IPS-15b (cell line): Measurements from ENCODE around the gene SERPINB6.
A peak's percentile ranks its signal among the peaks of the same experiment; 100 is the strongest.

Experiments used
- H3K27me3 ChIP-seq: one replicate; pipeline ENCODE4 v1.6.1; 2013; ENCODE audit warnings: low read length; ENCODE audit not compliant: control insufficient read depth, insufficient read depth
- H3K36me3 ChIP-seq: one replicate; pipeline ENCODE4 v1.6.1; 2013; ENCODE audit warnings: low read length; ENCODE audit not compliant: control insufficient read depth, insufficient read depth
- H3K4me1 ChIP-seq: one replicate; pipeline ENCODE4 v1.6.1; 2013; ENCODE audit warnings: mild to moderate bottlenecking, low read length; ENCODE audit not compliant: control insufficient read depth, insufficient read depth
- H3K4me3 ChIP-seq: one replicate; pipeline ENCODE4 v1.5.1; 2013; ENCODE audit warnings: low read depth, low read length
- H3K9ac ChIP-seq: one replicate; pipeline ENCODE4 v1.6.1; 2013; ENCODE audit warnings: low read depth, mild to moderate bottlenecking, low read length
- H3K9me3 ChIP-seq: one replicate; pipeline ENCODE4 v1.6.1; 2013; ENCODE audit warnings: mild to moderate bottlenecking, low read length; ENCODE audit not compliant: control insufficient read depth, insufficient read depth

The SERPINB6 gene

DNA sequence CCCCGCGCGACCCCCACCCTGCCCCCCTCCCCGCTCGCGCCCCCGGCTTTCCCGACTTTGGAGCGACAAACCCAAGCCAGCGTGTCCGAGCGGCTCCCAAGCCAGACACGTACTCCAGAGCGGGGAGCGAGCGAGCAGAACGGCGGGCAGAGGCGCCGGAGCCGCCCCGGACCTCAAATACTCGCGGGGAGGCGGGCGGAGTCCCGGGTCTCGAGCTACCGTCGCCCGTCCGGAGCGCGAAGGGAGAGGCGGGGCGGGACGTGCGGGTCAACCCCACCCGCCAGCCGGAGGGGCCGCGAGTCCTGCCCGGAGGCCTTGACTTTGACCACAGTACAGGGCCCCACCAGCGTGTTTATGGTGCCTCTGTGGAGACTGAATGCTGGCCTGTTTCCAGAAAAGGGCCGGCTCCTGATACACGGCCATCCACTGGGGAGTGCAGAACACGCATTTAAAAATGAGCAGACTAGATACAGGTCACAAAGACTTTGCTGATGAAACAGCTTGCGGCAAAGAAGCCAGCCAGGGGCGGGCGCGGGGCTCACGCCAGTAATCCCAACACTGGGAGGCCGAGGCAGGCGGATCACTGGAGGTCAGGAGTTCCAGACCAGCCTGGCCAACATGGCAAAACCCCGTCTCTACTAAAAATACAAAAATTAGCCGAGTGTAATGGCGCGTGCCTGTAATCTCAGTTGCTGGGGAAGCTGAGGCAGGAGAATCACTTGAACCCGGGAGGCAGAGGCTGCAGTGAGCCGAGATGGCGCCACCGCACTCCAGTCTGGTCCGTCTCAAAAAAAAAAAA lies at the start of gene SERPINB6:
Gene SERPINB6 (minus strand): TSS at position 148 of the 799 bp plus-strand sequence. CDS start 12,235 bp downstream, outside the sequence.
- peaks cover 5% of the 10 kb centered on the region for H3K27me3 ChIP-seq

DNA sequence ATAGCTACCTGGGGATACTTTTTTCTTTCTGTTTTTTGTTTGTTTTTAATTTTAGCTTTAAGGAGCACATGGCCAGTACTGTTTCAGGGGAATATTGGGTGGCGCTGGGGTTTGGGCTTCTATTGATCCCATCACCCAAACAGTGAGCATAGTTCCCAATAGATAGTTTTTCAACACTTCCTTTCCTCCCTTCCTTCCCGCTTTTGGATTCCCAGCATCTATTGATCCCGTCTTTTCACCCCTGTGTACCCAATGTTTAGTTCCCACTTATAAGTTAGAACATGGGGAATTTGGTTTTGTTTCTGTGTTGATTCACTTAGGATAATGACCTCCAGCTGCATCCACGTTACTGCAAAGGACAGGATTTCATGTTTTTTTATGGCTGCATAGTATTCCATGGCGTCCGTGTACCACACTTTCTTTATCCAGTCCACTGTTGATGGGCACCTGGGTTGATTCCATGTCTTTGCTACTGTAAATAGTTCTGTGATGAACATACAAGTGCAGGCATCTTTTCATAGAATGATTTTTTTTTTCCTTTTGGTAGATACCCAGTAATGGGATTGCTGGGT lies 48.5 kb upstream of the SERPINB6 start:
- H3K27me3 ChIP-seq: no peaks in the 10 kb centered on the region
- peaks cover 10% of the 10 kb centered on the region for H3K4me1 ChIP-seq
- H3K9me3 ChIP-seq: no peaks in the 10 kb centered on the region
- H3K9ac ChIP-seq: no peak overlapping the region
- peaks cover 24% of the 10 kb centered on the region for H3K36me3 ChIP-seq
- no peak overlapping the region for H3K4me3 ChIP-seq

More for the DNA sequence above, at the start of gene SERPINB6:
- Histone ChIP-seq H3K9me3 (no peaks in the 10 kb centered on the region), H3K4me1 (peaks cover 4% of the 10 kb centered on the region), H3K9ac (no peak within 1 kb of the TSS), H3K36me3 (no peaks in the 10 kb centered on the region), H3K4me3 (peak within 1 kb of the TSS; percentile 52)

DNA sequence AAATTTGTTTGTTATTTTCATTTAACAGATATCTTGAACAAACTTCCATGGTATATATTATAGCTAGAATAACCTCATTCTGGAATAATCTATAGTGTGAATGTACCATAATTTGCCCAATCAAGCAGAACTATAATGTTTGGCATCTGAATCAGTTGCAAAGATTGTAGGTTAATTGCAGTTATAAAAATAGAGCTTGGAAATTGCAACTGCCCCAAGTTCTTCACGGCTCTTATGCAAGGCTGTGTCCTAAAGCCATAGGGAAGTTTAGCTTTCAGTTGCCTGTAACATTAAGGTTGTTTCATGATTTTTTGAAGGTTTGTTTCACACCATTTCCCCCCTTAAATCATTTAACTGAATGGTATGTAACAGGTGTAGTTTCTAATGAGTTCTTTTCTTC lies 47.7 kb upstream of the SERPINB6 start:
- no peaks in the 10 kb centered on the region for H3K9me3 ChIP-seq
- H3K4me3 ChIP-seq: no peak overlapping the region
- H3K27me3 ChIP-seq: no peaks in the 10 kb centered on the region
- peaks cover 29% of the 10 kb centered on the region for H3K36me3 ChIP-seq
- peaks cover 8% of the 10 kb centered on the region for H3K4me1 ChIP-seq
- H3K9ac ChIP-seq: no peak overlapping the region

DNA sequence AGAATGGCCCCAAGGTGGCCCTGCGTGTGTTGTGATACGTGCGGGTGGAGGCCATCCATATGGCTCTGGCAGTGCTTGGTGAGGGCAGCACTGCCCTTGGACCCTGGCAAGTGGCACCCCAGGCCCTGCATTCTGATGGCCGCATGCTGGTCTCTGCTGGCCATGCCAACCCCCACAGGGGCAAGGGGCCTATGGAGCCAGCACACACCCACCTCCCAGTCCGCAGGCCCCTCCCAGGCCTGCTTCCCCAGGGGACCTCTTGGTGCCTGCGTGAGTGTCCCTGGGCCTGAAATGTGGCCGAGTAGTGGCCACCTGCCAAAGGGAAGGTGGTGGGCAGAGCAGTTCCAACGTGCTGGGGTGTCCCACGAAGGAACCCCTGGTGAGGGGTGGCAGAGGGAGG lies 45.9 kb upstream of the SERPINB6 start:
- Histone ChIP-seq H3K9ac (no peak overlapping the region), H3K36me3 (peaks cover 39% of the 10 kb centered on the region), H3K4me1 (no peaks in the 10 kb centered on the region)

DNA sequence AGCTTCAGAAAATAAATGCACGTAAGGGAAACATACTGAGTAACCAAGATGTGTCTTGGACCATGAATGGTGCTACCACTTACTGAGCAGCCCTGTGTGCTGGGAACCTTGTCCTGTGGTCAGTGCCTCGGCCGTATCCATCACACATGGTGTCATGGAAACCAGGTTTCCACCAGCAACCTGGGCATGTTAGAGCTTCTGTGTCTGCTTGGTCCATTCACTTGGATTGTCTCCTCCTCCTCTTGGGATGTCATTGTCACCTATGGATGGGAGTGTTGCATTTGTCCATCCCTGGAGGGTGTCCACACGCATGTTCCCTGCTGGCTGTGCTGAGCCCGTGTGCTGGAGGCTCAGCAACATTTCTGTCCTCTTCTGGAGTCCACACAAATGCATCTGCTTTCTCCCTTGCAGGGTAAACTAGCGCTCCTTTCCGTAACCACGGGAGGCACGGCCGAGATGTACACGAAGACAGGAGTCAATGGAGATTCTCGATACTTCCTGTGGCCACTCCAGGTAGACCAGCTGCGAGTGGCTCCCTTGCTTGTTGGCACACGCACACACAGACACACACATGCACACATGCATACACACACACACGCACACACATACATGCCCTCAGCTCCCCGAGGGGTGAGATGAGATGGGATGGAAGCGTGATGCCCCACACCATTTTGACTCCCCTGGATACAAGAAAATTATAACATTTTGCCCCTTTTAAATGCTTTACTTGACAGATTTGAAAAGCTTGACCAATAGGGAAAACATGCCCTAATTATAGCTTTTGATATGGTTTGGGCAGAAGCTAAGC lies 45.3 kb upstream of the SERPINB6 start:
- Histone ChIP-seq H3K27me3 (no peaks in the 10 kb centered on the region), H3K9ac (no peak overlapping the region), H3K36me3 (peaks cover 46% of the 10 kb centered on the region), H3K4me3 (no peak overlapping the region), H3K9me3 (peaks cover under 1% of the 10 kb centered on the region), H3K4me1 (no peaks in the 10 kb centered on the region)

More for the DNA sequence above, 45.9 kb upstream of the SERPINB6 start:
- H3K4me3 ChIP-seq: no peak overlapping the region
- no peaks in the 10 kb centered on the region for H3K27me3 ChIP-seq
- H3K9me3 ChIP-seq: no peaks in the 10 kb centered on the region

DNA sequence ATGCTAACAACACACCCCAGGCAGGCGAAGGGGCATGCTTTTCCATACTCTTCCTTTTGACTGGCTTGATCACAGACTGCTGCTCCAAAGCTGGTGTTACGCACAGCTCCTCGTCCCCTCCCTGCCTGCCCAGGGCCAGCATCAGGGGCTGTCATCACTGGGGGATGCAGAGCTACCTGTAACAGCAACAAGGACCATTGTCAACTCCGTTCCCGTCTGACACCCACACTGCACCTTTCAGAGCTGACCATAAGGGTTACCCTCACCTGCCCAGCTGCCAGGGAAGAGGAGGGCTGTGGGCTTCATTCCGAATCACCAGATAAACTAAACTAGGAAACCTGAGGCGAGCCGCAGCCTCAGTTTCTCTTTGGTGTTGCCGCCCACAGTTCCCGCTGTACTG lies 43.8 kb upstream of the SERPINB6 start:
- Histone ChIP-seq H3K9me3 (peaks cover 14% of the 10 kb centered on the region), H3K4me1 (no peaks in the 10 kb centered on the region), H3K4me3 (no peak overlapping the region), H3K36me3 (peaks cover 60% of the 10 kb centered on the region), H3K27me3 (no peaks in the 10 kb centered on the region), H3K9ac (no peak overlapping the region)

- no peaks in the 10 kb centered on the region for H3K27me3 ChIP-seq
- peaks cover 63% of the 10 kb centered on the region for H3K36me3 ChIP-seq
- H3K9me3 ChIP-seq: peaks cover 15% of the 10 kb centered on the region
- H3K9ac ChIP-seq: no peak overlapping the region
- H3K4me1 ChIP-seq: no peaks in the 10 kb centered on the region
- H3K4me3 ChIP-seq: no peak overlapping the region
Measured at GRCh38 chr6:3014675-3015066, 43.3 kb upstream of the SERPINB6 start.

GRCh38 chr6:3013901-3014674 lies 42.7 kb upstream of the SERPINB6 start:
- no peak overlapping the region for H3K9ac ChIP-seq
- no peaks in the 10 kb centered on the region for H3K27me3 ChIP-seq
- no peaks in the 10 kb centered on the region for H3K4me1 ChIP-seq
- H3K4me3 ChIP-seq: no peak overlapping the region
- H3K36me3 ChIP-seq: peaks cover 63% of the 10 kb centered on the region
- peaks cover 15% of the 10 kb centered on the region for H3K9me3 ChIP-seq

DNA sequence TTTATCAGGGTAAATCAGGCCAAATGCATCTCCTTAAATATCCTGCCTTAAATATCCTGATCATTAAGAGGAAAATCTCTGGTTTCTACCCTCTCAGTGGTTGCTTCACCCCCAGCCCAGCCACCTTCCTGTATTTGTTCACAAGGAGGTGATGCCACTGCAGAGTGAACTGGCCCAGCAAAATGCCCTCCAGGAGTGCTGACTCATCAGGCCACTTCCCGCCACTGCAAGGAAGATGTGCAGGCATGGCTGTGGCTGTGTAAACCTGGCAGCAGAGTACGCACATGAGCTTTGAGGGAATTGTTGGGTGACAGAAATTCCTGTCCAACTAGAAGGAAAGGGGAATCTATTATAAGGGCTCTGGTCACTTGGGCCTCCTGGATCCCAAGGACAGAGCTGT lies 42.1 kb upstream of the SERPINB6 start:
- no peak overlapping the region for H3K4me3 ChIP-seq

DNA sequence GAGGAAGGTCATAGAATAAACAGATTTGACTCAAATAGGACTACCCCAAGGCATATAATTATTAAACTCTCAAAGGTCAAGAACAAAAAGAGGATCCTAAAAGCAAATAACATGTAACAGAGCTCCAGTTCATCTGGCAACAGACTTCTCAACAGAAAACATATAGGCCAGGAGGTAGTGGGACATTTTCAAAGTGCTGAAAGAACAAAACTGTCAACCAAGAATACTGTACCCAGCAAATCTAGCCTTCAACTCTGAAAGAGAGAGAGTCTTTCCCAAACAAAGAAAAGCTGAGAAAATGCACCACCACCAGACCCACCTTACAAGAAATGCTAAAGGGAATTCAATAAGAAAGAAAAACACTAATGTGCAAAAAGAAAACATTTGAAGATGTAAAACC lies 40.2 kb upstream of the SERPINB6 start:
- H3K36me3 ChIP-seq: peaks cover 58% of the 10 kb centered on the region
- peaks cover 4% of the 10 kb centered on the region for H3K4me1 ChIP-seq
- no peak overlapping the region for H3K4me3 ChIP-seq
- H3K27me3 ChIP-seq: no peaks in the 10 kb centered on the region
- no peak overlapping the region for H3K9ac ChIP-seq
- peaks cover 15% of the 10 kb centered on the region for H3K9me3 ChIP-seq

More for the DNA sequence above, 42.1 kb upstream of the SERPINB6 start:
- no peak overlapping the region for H3K9ac ChIP-seq
- peaks cover 63% of the 10 kb centered on the region for H3K36me3 ChIP-seq
- no peaks in the 10 kb centered on the region for H3K4me1 ChIP-seq
- no peaks in the 10 kb centered on the region for H3K27me3 ChIP-seq
- peaks cover 15% of the 10 kb centered on the region for H3K9me3 ChIP-seq

DNA sequence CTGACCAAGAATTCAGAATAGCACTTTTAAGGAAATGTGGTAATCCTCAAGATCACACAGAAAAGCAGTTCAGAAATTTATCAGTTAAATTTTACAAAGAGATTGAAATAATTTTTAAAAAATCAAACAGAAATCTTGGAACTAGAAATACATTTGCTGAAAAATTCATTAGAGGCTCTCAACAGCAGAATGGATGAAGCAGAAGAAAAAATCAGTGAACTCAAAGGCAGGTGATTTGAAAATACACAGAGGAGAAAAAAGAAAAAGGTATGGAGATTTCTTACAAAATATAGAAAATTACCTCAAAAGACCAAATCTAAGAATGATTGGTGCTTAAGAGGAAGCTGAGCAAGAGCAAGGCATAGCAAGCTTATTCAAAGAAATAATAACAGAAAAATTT lies 39.8 kb upstream of the SERPINB6 start:
- no peak overlapping the region for H3K4me3 ChIP-seq
- H3K4me1 ChIP-seq: peaks cover 8% of the 10 kb centered on the region
- no peaks in the 10 kb centered on the region for H3K27me3 ChIP-seq
- H3K9ac ChIP-seq: no peak overlapping the region
- H3K36me3 ChIP-seq: peaks cover 57% of the 10 kb centered on the region
- H3K9me3 ChIP-seq: peaks cover 15% of the 10 kb centered on the region
